HS-27A (cell line): ENCODE measurements around the gene HNRNPR.
A peak's percentile ranks its signal among the peaks of the same experiment; 100 is the strongest.
"Not testable (repeated sequence)": the region's sequence is repeated elsewhere in the genome, so short reads cannot be mapped to it uniquely, and the experiment has no call there.

Experiments used
- DNase-seq: peaks from one replicate; pipeline ENCODE4 v3.0.0-alpha.2; 2012; ENCODE audit warnings: low read depth, missing footprints

HNRNPR gene

GRCh38 chr1:23325393-23325792 is 18.7 kb downstream of the HNRNPR start:
- no peak for DNase-seq

- no peak for DNase-seq
These were observed 21.3 kb downstream of the HNRNPR start for GRCh38 chr1:23322770-23323169.

- DNase-seq: not testable (repeated sequence)
These were observed 33.8 kb downstream of the HNRNPR start for GRCh38 chr1:23310280-23310679.

- no peak for DNase-seq
These were observed 39.9 kb downstream of the HNRNPR start for GRCh38 chr1:23304140-23304620.

GRCh38 chr1:23303524-23303923 is 40.6 kb downstream of the HNRNPR start:
- DNase-seq: no peak

- DNase-seq: no peak
These were observed 47.2 kb downstream of the HNRNPR start for GRCh38 chr1:23296931-23297330.

GRCh38 chr1:23291706-23292105 is 52.4 kb downstream of the HNRNPR start:
- DNase-seq: no peak

GRCh38 chr1:23290836-23291565 is 53.1 kb downstream of the HNRNPR start:
- no peak for DNase-seq

GRCh38 chr1:23288671-23289070 is 55.4 kb downstream of the HNRNPR start:
- DNase-seq: no peak

- DNase-seq: no peak
These were observed 55.9 kb downstream of the HNRNPR start for GRCh38 chr1:23288201-23288600.

- DNase-seq: no peak
These were observed 57.7 kb downstream of the HNRNPR start for GRCh38 chr1:23286401-23286800.

GRCh38 chr1:23283667-23284602 is 60.1 kb downstream of the HNRNPR start:
- peak; percentile 73 for DNase-seq

GRCh38 chr1:23282957-23283356 is 61.1 kb downstream of the HNRNPR start:
- peak; percentile 71 for DNase-seq

GRCh38 chr1:23278717-23279116 is 65.4 kb downstream of the HNRNPR start:
- DNase-seq: no peak

GRCh38 chr1:23276531-23276930 is 67.6 kb downstream of the HNRNPR start:
- DNase-seq: no peak

GRCh38 chr1:23274134-23274505 is 70.0 kb downstream of the HNRNPR start:
- DNase-seq: no peak

- peak; percentile 87 for DNase-seq
These were observed 70.5 kb downstream of the HNRNPR start for GRCh38 chr1:23273450-23274133.

- DNase-seq: no peak
These were observed 80.7 kb downstream of the HNRNPR start for GRCh38 chr1:23263380-23263887.

GRCh38 chr1:23258082-23258481 is 86.0 kb downstream of the HNRNPR start:
- not testable (repeated sequence) for DNase-seq

- DNase-seq: not testable (repeated sequence)
These were observed 86.7 kb downstream of the HNRNPR start for GRCh38 chr1:23257371-23257770.
